ENCODE results near the gene GALNTL6. TPM values are rescaled to one million over a fixed set of nuclear protein-coding genes. Genes with fewer than 3 reads are reported as not detected.

Gene GALNTL6
- total and polyA plus RNA-seq, 2 donors (not counting 3 experiments of a cell fraction or from before 2014, with no cell fraction given) = not detected

DNA sequence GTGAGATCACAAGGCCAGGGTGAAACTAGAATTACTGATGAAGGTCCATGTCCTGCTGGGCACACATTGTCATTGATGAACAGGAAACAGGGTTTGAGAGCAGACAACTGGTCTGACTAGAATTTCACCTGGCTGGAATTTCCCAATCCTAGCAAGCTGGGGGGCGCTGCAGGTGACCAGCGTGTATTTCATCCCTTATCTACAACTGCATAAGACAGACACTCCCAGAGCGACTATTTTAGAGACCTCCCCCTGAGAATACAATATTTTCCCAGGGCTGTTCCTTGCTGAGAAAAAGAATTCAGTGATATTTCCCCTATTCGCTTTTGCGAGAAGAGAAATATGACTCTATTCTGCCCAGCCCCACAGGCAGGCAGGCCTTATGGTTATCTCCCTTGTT, 922.8 kb downstream of the GALNTL6 start:
- DNase-seq (ENCODE audit: low read depth, low spot score) = no peak
- no peaks in the 10 kb centered on the region for H3K27me3 ChIP-seq (ENCODE audit: control insufficient read depth in 2 of 2, insufficient read depth in 2 of 2, low read length in 2 of 2)
- H2AFZ ChIP-seq (ENCODE audit: low read depth, low read length) = no peak overlapping the region
- H3K27ac ChIP-seq (ENCODE audit: insufficient read depth, low read depth, low read length) = no peak overlapping the region
- intact Hi-C loops (cut with micrococcal nuclease) = no loop called here
- POLR2A ChIA-PET = no interaction called here
- H3K9me3 ChIP-seq (replicated peaks; ENCODE audit: control insufficient read depth, insufficient read depth, low read length) = peaks cover 3% of the 10 kb centered on the region
- dilution Hi-C loops (cut with MboI; ENCODE audit: extremely low pct_ligation_motif_present, low sequenced_read_pairs) = no loop called here
- no peaks in the 10 kb centered on the region for H3K9me1 ChIP-seq (replicated peaks; ENCODE audit: control insufficient read depth, extremely low read depth, insufficient read depth, low read length)
- no peak overlapping the region for H3K4me2 ChIP-seq (ENCODE audit: insufficient read depth, low read length)
- no TSS peak for BruUV-seq (replicated peaks)
- TF ChIP-seq, protein P1, sequence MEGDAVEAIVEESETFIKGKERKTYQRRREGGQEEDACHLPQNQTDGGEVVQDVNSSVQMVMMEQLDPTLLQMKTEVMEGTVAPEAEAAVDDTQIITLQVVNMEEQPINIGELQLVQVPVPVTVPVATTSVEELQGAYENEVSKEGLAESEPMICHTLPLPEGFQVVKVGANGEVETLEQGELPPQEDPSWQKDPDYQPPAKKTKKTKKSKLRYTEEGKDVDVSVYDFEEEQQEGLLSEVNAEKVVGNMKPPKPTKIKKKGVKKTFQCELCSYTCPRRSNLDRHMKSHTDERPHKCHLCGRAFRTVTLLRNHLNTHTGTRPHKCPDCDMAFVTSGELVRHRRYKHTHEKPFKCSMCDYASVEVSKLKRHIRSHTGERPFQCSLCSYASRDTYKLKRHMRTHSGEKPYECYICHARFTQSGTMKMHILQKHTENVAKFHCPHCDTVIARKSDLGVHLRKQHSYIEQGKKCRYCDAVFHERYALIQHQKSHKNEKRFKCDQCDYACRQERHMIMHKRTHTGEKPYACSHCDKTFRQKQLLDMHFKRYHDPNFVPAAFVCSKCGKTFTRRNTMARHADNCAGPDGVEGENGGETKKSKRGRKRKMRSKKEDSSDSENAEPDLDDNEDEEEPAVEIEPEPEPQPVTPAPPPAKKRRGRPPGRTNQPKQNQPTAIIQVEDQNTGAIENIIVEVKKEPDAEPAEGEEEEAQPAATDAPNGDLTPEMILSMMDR (IDR thresholded peaks at IDR 0.05; ENCODE audit: extremely low read depth in 1 of 2, insufficient read depth in 1 of 2, low read depth in 1 of 2, low read length in 2 of 2) = no peak
- TF ChIP-seq, protein P2, sequence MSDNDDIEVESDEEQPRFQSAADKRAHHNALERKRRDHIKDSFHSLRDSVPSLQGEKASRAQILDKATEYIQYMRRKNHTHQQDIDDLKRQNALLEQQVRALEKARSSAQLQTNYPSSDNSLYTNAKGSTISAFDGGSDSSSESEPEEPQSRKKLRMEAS (IDR thresholded peaks at IDR 0.05; ENCODE audit: insufficient read depth, insufficient read length) = no peak
- FAIRE-seq = no peak
- H3K4me1 ChIP-seq (ENCODE audit: control insufficient read depth, extremely low read depth, insufficient read depth, low read length) = no peaks in the 10 kb centered on the region
- H4K20me1 ChIP-seq (replicated peaks; ENCODE audit: control insufficient read depth, extremely low read depth, insufficient read depth, low read length) = no peaks in the 10 kb centered on the region
- no peak overlapping the region for H3K9ac ChIP-seq (replicated peaks; ENCODE audit: extremely low read depth, insufficient read depth, low read length)
- no peaks in the 10 kb centered on the region for H3K36me3 ChIP-seq (ENCODE audit: control insufficient read depth in 2 of 2, extremely low read depth in 1 of 2, insufficient read depth in 2 of 2, low read length in 2 of 2)
- CTCF ChIA-PET = no interaction called here
- H3K4me3 ChIP-seq (replicated peaks in 1 of 3; ENCODE audit: insufficient read depth in 1 of 3, low read depth in 1 of 3, low read length in 3 of 3) = no peak overlapping the region
- H3K79me2 ChIP-seq (ENCODE audit: control insufficient read depth, insufficient read depth, low read length) = no peaks in the 10 kb centered on the region

DNA sequence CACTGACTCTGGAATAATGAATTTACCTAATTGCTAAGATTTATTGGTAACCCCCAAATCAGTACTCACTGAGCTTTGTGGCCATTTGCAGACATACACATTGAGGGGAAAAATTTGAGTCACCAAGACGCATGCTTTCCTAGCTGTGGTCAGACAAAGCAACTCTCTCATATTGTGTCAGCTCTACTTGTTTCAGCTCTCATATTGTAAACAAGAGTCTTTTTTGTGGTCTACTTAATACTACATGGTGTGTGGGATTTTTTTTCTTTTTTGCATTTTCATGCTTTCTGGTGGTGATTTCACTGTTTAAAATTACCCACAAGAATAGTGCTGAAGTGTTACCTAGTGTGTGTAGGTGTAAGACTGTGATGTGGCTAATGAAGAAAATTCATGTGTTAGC, 927.2 kb downstream of the GALNTL6 start:
- no peak for FAIRE-seq

More for the DNA sequence above, 927.2 kb downstream of the GALNTL6 start:
- H3K36me3 ChIP-seq (ENCODE audit: control insufficient read depth in 2 of 2, extremely low read depth in 1 of 2, insufficient read depth in 2 of 2, low read length in 2 of 2) = no peaks in the 10 kb centered on the region
- POLR2A ChIA-PET = no interaction called here
- H3K27me3 ChIP-seq (ENCODE audit: control insufficient read depth in 2 of 2, insufficient read depth in 2 of 2, low read length in 2 of 2) = no peaks in the 10 kb centered on the region
- DNase-seq (ENCODE audit: low read depth, low spot score) = no peak
- TF ChIP-seq GATA2 (IDR thresholded peaks at IDR 0.05; ENCODE audit: insufficient read depth, insufficient read length, low read depth, low read length) = no peak
- TF ChIP-seq EZH2 (IDR thresholded peaks at IDR 0.05; ENCODE audit: borderline replicate concordance, low read depth, low read length, severe bottlenecking) = no peak
- no peak for TF ChIP-seq MYC (IDR thresholded peaks at IDR 0.05; ENCODE audit: low read depth, low read length)
- TF ChIP-seq, protein P1 (IDR thresholded peaks at IDR 0.05; ENCODE audit: extremely low read depth in 1 of 2, insufficient read depth in 1 of 2, low read depth in 1 of 2, low read length in 2 of 2) = no peak
- no peak for TF ChIP-seq POLR2A (IDR thresholded peaks at IDR 0.05; ENCODE audit: low read depth, low read length)
- no peak for TF ChIP-seq POLR2AphosphoS5 (IDR thresholded peaks at IDR 0.05; ENCODE audit: insufficient read depth, low read depth, low read length)
- TF ChIP-seq JUN (IDR thresholded peaks at IDR 0.05; ENCODE audit: borderline replicate concordance, insufficient read depth, insufficient read length, low read depth) = no peak
- TF ChIP-seq, protein P2 (IDR thresholded peaks at IDR 0.05; ENCODE audit: insufficient read depth, insufficient read length) = no peak
- TF ChIP-seq FOS (IDR thresholded peaks at IDR 0.05; ENCODE audit: borderline replicate concordance, insufficient read depth, low read length) = no peak
- intact Hi-C loops (cut with micrococcal nuclease) = no loop called here
- H3K4me1 ChIP-seq (ENCODE audit: control insufficient read depth, extremely low read depth, insufficient read depth, low read length) = no peaks in the 10 kb centered on the region
- H3K9me3 ChIP-seq (replicated peaks; ENCODE audit: control insufficient read depth, insufficient read depth, low read length) = peaks cover 3% of the 10 kb centered on the region
- no peak overlapping the region for H3K9ac ChIP-seq (replicated peaks; ENCODE audit: extremely low read depth, insufficient read depth, low read length)
- no peaks in the 10 kb centered on the region for H4K20me1 ChIP-seq (replicated peaks; ENCODE audit: control insufficient read depth, extremely low read depth, insufficient read depth, low read length)
- no peak overlapping the region for H2AFZ ChIP-seq (ENCODE audit: low read depth, low read length)
- no peak overlapping the region for H3K27ac ChIP-seq (ENCODE audit: insufficient read depth, low read depth, low read length)
- no peak overlapping the region for H3K4me2 ChIP-seq (ENCODE audit: insufficient read depth, low read length)
- H3K79me2 ChIP-seq (ENCODE audit: control insufficient read depth, insufficient read depth, low read length) = no peaks in the 10 kb centered on the region
- no peaks in the 10 kb centered on the region for H3K9me1 ChIP-seq (replicated peaks; ENCODE audit: control insufficient read depth, extremely low read depth, insufficient read depth, low read length)
- dilution Hi-C loops (cut with MboI; ENCODE audit: extremely low pct_ligation_motif_present, low sequenced_read_pairs) = no loop called here
- H3K4me3 ChIP-seq (replicated peaks in 1 of 3; ENCODE audit: insufficient read depth in 1 of 3, low read depth in 1 of 3, low read length in 3 of 3) = no peak overlapping the region
- CTCF ChIA-PET = no interaction called here
- no TSS peak for BruUV-seq (replicated peaks)

Data from endothelial cell of umbilical vein (primary cell).